H1 (cell line): ENCODE data around the gene OR10G7. TPM values are rescaled to one million over a fixed set of nuclear protein-coding genes. Genes with fewer than 3 reads are reported as not detected.

ENCODE experiments used
- BCL11A ChIP-seq, 2 experiments: IDR thresholded peaks; one replicate each; pipeline ENCODE4 v1.6.1; 2011; ENCODE audit warnings: low read depth in 2 of 2, low read length in 2 of 2, mild to moderate bottlenecking in 2 of 2
- RNF2 ChIP-seq: fragments of 200-900, 300-1000 bp; sonication (generic); IDR thresholded peaks from 2 replicates; pipeline ENCODE4 v1.7.1; 2016; ENCODE audit warnings: borderline replicate concordance, low read depth, mild to moderate bottlenecking, antibody characterized with exemption, low read length; ENCODE audit not compliant: poor library complexity, severe bottlenecking; ENCODE audit errors: missing control alignments
- SIX5 ChIP-seq: IDR thresholded peaks from 2 replicates; pipeline ENCODE4 v1.6.1; 2011; ENCODE audit warnings: mild to moderate bottlenecking, low read depth, low read length
- polyA plus RNA-seq, 7 experiments: library from polyadenylated mRNA; depleted of rRNA in 3 of 7; stranded (reverse) in 5 of 7; unstranded in 2 of 7; fragments of >200 nt in 5 of 7; fragments of 200-250 nt in 2 of 7; gene quantifications; 1 replicate in 5 of 7; 2 replicates in 1 of 7; 4 replicates in 1 of 7; pipeline versions ENCODE4 v1.2.1 to v1.2.3, GENCODE V29; 2011 to 2013; ENCODE audit warnings: missing spikeins in 2 of 7, mixed read lengths in 2 of 7
- total RNA-seq: library from RNA; stranded (reverse); fragmentation: NEBNext Ultra II Directional; extraction: Animal tissue kit (Norgen Biotek cat#: 25700); gene quantifications from 2 replicates; pipeline ENCODE4 v1.2.1, GENCODE V29; 2021

OR10G7 gene
- total and polyA plus RNA-seq, 2 of the 8 experiments (the other 6 are each of a cell fraction or from before 2014, with no cell fraction given), result not detected

DNA sequence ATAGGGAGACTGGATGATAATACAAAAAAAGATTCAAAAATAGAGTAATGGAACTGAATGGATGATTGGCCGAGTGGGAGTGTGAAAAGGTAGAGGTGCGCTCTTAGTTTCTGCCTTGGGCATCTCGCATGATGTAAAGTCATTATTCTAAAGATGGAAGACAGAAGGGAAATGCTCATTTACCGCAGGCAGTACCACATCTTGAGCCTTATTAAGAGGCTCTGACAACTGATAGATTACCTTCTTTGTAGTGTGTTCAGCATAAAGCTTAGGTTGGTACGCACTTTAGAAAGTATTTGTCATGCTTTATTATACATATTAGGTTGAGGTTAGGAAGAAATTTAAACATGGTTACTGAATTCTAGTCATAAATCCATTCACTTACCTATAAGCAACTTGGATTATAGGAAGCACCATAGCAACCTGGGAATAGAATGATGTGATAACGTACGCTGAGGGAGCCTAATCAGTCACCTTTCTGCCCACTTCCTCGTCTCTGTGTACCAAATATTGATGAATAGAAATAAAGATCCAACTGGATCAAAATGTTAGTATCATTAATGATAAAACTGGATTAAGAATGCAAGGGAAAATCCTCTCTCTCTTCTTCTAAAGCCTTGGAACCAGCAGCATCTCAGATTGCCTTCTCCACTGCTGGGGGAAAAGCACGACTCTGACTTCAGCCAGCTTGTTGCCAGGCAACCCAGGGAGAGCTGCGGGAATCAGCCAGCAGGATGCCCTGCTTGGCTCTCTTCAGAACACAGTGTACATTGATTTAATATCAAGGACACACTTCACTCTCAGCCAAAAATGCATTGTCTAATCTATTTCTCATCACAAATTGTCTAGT is 45.1 kb upstream of the OR10G7 start (continued):
- TF ChIP-seq SIX5, result no peak
- no peak for TF ChIP-seq BCL11A (IDR thresholded peaks at IDR 0.05; ENCODE audit: low read depth in 2 of 2, low read length in 2 of 2)
- no peak for TF ChIP-seq RNF2
- TF ChIP-seq, all 59 proteins: peak for 0
